ENCODE measurements around the gene SUV39H2.

DNA sequence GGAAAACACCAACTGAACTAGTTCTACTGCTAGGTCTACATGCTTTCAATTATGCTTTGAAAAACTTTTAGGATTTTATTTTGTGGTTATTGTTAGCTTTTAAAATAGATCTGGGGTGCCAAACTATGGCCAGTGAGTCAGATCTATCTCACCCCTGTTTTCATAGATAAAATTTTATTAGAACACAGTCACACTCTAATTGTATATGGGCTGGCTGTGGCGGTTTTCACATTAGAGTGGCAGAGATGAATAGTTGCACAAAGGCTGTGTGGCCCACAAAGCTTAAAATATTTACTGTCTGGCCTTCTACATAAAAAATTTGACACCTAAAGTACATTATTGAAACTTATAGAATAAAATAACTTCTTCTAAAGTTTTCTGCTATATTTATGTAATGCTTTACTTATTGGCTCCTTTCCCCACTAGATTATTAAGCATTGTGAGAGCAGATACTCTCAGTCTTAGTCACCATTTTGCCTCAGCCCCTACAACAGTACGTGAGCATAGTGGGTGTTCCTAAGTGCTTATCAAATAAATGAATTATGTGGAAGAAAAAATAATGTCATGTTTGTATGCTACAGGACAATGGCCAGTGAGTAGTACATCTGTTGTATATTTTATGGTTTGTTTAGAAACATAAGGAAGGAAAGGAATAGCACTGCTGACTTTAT, 5.4 kb upstream of the SUV39H2 start:
- no peak for TF ChIP-seq EZH2 (IDR thresholded peaks at IDR 0.05; ENCODE audit: low read length, unreplicated experiment)
- TF ChIP-seq, protein P1, sequence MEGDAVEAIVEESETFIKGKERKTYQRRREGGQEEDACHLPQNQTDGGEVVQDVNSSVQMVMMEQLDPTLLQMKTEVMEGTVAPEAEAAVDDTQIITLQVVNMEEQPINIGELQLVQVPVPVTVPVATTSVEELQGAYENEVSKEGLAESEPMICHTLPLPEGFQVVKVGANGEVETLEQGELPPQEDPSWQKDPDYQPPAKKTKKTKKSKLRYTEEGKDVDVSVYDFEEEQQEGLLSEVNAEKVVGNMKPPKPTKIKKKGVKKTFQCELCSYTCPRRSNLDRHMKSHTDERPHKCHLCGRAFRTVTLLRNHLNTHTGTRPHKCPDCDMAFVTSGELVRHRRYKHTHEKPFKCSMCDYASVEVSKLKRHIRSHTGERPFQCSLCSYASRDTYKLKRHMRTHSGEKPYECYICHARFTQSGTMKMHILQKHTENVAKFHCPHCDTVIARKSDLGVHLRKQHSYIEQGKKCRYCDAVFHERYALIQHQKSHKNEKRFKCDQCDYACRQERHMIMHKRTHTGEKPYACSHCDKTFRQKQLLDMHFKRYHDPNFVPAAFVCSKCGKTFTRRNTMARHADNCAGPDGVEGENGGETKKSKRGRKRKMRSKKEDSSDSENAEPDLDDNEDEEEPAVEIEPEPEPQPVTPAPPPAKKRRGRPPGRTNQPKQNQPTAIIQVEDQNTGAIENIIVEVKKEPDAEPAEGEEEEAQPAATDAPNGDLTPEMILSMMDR (conservative IDR thresholded peaks at IDR 0.05; ENCODE audit: low read depth, low read length) = no peak
- no peak for TF ChIP-seq EZH2phosphoT487 (IDR thresholded peaks at IDR 0.05; ENCODE audit: borderline replicate concordance, low read length)

All from PC-3 (cell line).